ENCODE data around the gene ZC3H10.
"Not testable (repeated sequence)": the region's sequence is repeated elsewhere in the genome, so short reads cannot be mapped to it uniquely, and the experiment has no call there.

ZC3H10 gene

GRCh38 chr12:56153678-56154065, 35.6 kb downstream of the ZC3H10 start:
- Histone ChIP-seq H3K27me3 (ENCODE audit: control insufficient read depth, insufficient read depth, low read length) (no peaks in the 10 kb centered on the region), H3K9me3 (ENCODE audit: control insufficient read depth, insufficient read depth, low read length) (no peaks in the 10 kb centered on the region), H3K4me3 (ENCODE audit: low read length) (no peak overlapping the region), H3K27ac (ENCODE audit: low read length) (no peak overlapping the region), H3K36me3 (ENCODE audit: control insufficient read depth, insufficient read depth, low read length) (peaks cover 4% of the 10 kb centered on the region; the same call in 1 of the 2 replicates), H3K4me1 (ENCODE audit: control insufficient read depth, insufficient read depth, low read length) (no peaks in the 10 kb centered on the region; the same call in 1 of the 2 replicates)
- no CpG with 5 or more reads among the region's 5 CpGs for WGBS (ENCODE audit: insufficient coverage, insufficient read length)
- DNase-seq (ENCODE audit: low read depth, low spot score) = no peak

GRCh38 chr12:56154246-56154771, 36.2 kb downstream of the ZC3H10 start:
- DNase-seq (ENCODE audit: low read depth, low spot score) = no peak
- no peak overlapping the region for H3K27ac ChIP-seq (ENCODE audit: low read length)
- H3K27me3 ChIP-seq (ENCODE audit: control insufficient read depth, insufficient read depth, low read length) = no peaks in the 10 kb centered on the region
- peaks cover 4% of the 10 kb centered on the region; the same call in 1 of the 2 replicates for H3K36me3 ChIP-seq (ENCODE audit: control insufficient read depth, insufficient read depth, low read length)
- H3K4me3 ChIP-seq (ENCODE audit: low read length) = no peak overlapping the region
- H3K4me1 ChIP-seq (ENCODE audit: control insufficient read depth, insufficient read depth, low read length) = no peaks in the 10 kb centered on the region; the same call in 1 of the 2 replicates
- H3K9me3 ChIP-seq (ENCODE audit: control insufficient read depth, insufficient read depth, low read length) = no peaks in the 10 kb centered on the region
- no CpG with 5 or more reads among the region's 1 CpG for WGBS (ENCODE audit: insufficient coverage, insufficient read length)

- no peaks in the 10 kb centered on the region; the same call in 1 of the 2 replicates for H3K4me1 ChIP-seq (ENCODE audit: control insufficient read depth, insufficient read depth, low read length)
- peaks cover 7% of the 10 kb centered on the region; the same call in 1 of the 2 replicates for H3K36me3 ChIP-seq (ENCODE audit: control insufficient read depth, insufficient read depth, low read length)
- no CpG with 5 or more reads among the region's 5 CpGs for WGBS (ENCODE audit: insufficient coverage, insufficient read length)
- H3K27me3 ChIP-seq (ENCODE audit: control insufficient read depth, insufficient read depth, low read length) = no peaks in the 10 kb centered on the region
- DNase-seq (ENCODE audit: low read depth, low spot score) = no peak
- no peaks in the 10 kb centered on the region for H3K9me3 ChIP-seq (ENCODE audit: control insufficient read depth, insufficient read depth, low read length)
- no peak overlapping the region for H3K4me3 ChIP-seq (ENCODE audit: low read length)
- no peak overlapping the region for H3K27ac ChIP-seq (ENCODE audit: low read length)
Measured at GRCh38 chr12:56154818-56155217, 36.8 kb downstream of the ZC3H10 start.

GRCh38 chr12:56155256-56155845, 37.3 kb downstream of the ZC3H10 start:
- DNase-seq (ENCODE audit: low read depth, low spot score) = no peak
- no peaks in the 10 kb centered on the region for H3K9me3 ChIP-seq (ENCODE audit: control insufficient read depth, insufficient read depth, low read length)
- H3K4me3 ChIP-seq (ENCODE audit: low read length) = no peak overlapping the region
- peaks cover 4% of the 10 kb centered on the region for H3K4me1 ChIP-seq (ENCODE audit: control insufficient read depth, insufficient read depth, low read length)
- H3K27me3 ChIP-seq (ENCODE audit: control insufficient read depth, insufficient read depth, low read length) = no peaks in the 10 kb centered on the region
- no CpG with 5 or more reads among the region's 11 CpGs for WGBS (ENCODE audit: insufficient coverage, insufficient read length)
- H3K36me3 ChIP-seq (ENCODE audit: control insufficient read depth, insufficient read depth, low read length) = peaks cover 13% of the 10 kb centered on the region; the same call in 1 of the 2 replicates
- no peak overlapping the region for H3K27ac ChIP-seq (ENCODE audit: low read length)

GRCh38 chr12:56156464-56157200, 38.6 kb downstream of the ZC3H10 start:
- H3K27ac ChIP-seq (ENCODE audit: low read length); DNase-seq (ENCODE audit: low read depth, low spot score); H3K4me3 ChIP-seq (ENCODE audit: low read length); H3K27me3 ChIP-seq (ENCODE audit: control insufficient read depth, insufficient read depth, low read length); H3K9me3 ChIP-seq (ENCODE audit: control insufficient read depth, insufficient read depth, low read length); H3K4me1 ChIP-seq (ENCODE audit: control insufficient read depth, insufficient read depth, low read length): not testable (repeated sequence)
- H3K36me3 ChIP-seq (ENCODE audit: control insufficient read depth, insufficient read depth, low read length) = peaks cover 25% of the 10 kb centered on the region
- WGBS (ENCODE audit: insufficient coverage, insufficient read length) = no CpG with 5 or more reads among the region's 21 CpGs

GRCh38 chr12:56157201-56158028, 39.3 kb downstream of the ZC3H10 start:
- Histone ChIP-seq H3K4me3 (ENCODE audit: low read length) (peak overlapping the region; percentile 10; the same call in 1 of the 2 replicates), H3K36me3 (ENCODE audit: control insufficient read depth, insufficient read depth, low read length) (peaks cover 31% of the 10 kb centered on the region), H3K4me1 (ENCODE audit: control insufficient read depth, insufficient read depth, low read length) (peaks cover 5% of the 10 kb centered on the region), H3K27ac (ENCODE audit: low read length) (no peak overlapping the region), H3K27me3 (ENCODE audit: control insufficient read depth, insufficient read depth, low read length) (no peaks in the 10 kb centered on the region), H3K9me3 (ENCODE audit: control insufficient read depth, insufficient read depth, low read length) (no peaks in the 10 kb centered on the region)
- no peak for DNase-seq (ENCODE audit: low read depth, low spot score)
- WGBS (ENCODE audit: insufficient coverage, insufficient read length) = no CpG with 5 or more reads among the region's 45 CpGs

- Histone ChIP-seq H3K4me3 (ENCODE audit: low read length) (peak within 1 kb of the TSS; percentile 57; the same call in 1 of the 2 replicates), H3K27ac (ENCODE audit: low read length) (no peak within 1 kb of the TSS), H3K27me3 (ENCODE audit: control insufficient read depth, insufficient read depth, low read length) (no peaks in the 10 kb centered on the region), H3K4me1 (ENCODE audit: control insufficient read depth, insufficient read depth, low read length) (peaks cover 5% of the 10 kb centered on the region), H3K9me3 (ENCODE audit: control insufficient read depth, insufficient read depth, low read length) (no peaks in the 10 kb centered on the region), H3K36me3 (ENCODE audit: control insufficient read depth, insufficient read depth, low read length) (peaks cover 36% of the 10 kb centered on the region)
- DNase-seq (ENCODE audit: low read depth, low spot score) = peak; percentile 99
- WGBS (ENCODE audit: insufficient coverage, insufficient read length) = no CpG with 5 or more reads among the region's 30 CpGs
Measured at GRCh38 chr12:56158029-56158925, 40.2 kb downstream of the ZC3H10 start, which contains the start of gene MYL6. Gene MYL6 (plus strand): TSS chr12:56158359. CDS start chr12:56158402, 43 bp downstream.

- Histone ChIP-seq H3K4me3 (ENCODE audit: low read length) (peak overlapping the region; percentile 57; the same call in 1 of the 2 replicates), H3K9me3 (ENCODE audit: control insufficient read depth, insufficient read depth, low read length) (no peaks in the 10 kb centered on the region), H3K27ac (ENCODE audit: low read length) (no peak overlapping the region), H3K36me3 (ENCODE audit: control insufficient read depth, insufficient read depth, low read length) (peaks cover 40% of the 10 kb centered on the region), H3K4me1 (ENCODE audit: control insufficient read depth, insufficient read depth, low read length) (peaks cover 7% of the 10 kb centered on the region), H3K27me3 (ENCODE audit: control insufficient read depth, insufficient read depth, low read length) (no peaks in the 10 kb centered on the region)
- WGBS (ENCODE audit: insufficient coverage, insufficient read length) = no CpG with 5 or more reads among the region's 6 CpGs
- peak; percentile 45 for DNase-seq (ENCODE audit: low read depth, low spot score)
Measured at GRCh38 chr12:56158926-56159461, 40.9 kb downstream of the ZC3H10 start.

- H3K4me1 ChIP-seq (ENCODE audit: control insufficient read depth, insufficient read depth, low read length) = peaks cover 7% of the 10 kb centered on the region
- no peak overlapping the region for H3K27ac ChIP-seq (ENCODE audit: low read length)
- no peaks in the 10 kb centered on the region for H3K9me3 ChIP-seq (ENCODE audit: control insufficient read depth, insufficient read depth, low read length)
- peaks cover 46% of the 10 kb centered on the region for H3K36me3 ChIP-seq (ENCODE audit: control insufficient read depth, insufficient read depth, low read length)
- no peaks in the 10 kb centered on the region for H3K27me3 ChIP-seq (ENCODE audit: control insufficient read depth, insufficient read depth, low read length)
- peak overlapping the region; percentile 57; the same call in 1 of the 2 replicates for H3K4me3 ChIP-seq (ENCODE audit: low read length)
- DNase-seq (ENCODE audit: low read depth, low spot score) = no peak
- no CpG with 5 or more reads among the region's 8 CpGs for WGBS (ENCODE audit: insufficient coverage, insufficient read length)
Measured at GRCh38 chr12:56159482-56160192, 41.6 kb downstream of the ZC3H10 start.

Measured in iPS DF 6.9 (cell line).